ENCODE results near the gene ERBB4. TPM values are rescaled to one million over a fixed set of nuclear protein-coding genes. Genes with fewer than 3 reads are reported as not detected.

Gene ERBB4
- 0.43 TPM for total RNA-seq

- no peak for DNase-seq (ENCODE audit: low spot score)
These were observed at the start of gene ERBB4 for GRCh38 chr2:212538305-212539071. Gene ERBB4, minus strand, starts transcription at chr2:212538802. Its CDS starts 272 bp downstream, at chr2:212538530.

GRCh38 chr2:212580117-212580516 lies 41.5 kb upstream of the ERBB4 start:
- no peak for DNase-seq (ENCODE audit: low spot score)

DNA sequence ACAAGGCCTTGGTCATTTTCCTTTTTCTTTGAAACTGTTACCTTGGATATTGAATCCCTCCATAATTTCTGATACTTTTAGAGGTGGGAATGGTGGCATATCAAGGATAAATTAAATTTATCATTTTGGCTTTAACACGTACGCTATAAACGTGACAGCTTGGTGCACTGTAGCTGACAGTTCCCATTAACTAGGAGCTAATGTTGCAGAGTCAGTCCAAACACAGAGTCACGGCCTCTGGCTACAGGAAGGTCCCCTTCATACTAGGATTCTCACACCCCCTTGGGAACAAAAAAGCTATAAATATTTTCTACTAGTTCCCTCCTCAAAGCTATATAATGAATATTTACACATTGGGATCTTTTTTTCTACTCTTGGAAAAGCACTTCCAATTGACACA lies 17.7 kb upstream of the ERBB4 start:
- no peak for DNase-seq (ENCODE audit: low spot score)

DNA sequence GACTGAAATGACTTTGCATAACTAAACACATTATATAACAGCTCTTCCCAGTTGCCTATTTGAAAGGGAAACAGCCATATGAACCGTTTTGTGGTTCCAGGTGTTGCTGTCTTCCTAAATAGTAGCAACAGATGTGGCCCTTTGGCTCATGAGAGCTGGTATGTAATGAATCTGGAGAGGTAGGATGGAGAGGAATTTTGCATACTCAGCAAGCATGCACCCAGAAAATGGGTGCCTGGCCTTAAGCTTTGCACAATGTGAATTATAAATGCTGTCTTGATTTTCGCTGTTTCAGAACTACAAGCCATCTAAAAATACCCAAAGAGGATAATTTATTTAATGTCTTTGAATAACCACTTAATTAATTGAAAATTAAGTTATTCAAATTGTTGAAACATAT lies 15.6 kb upstream of the ERBB4 start:
- DNase-seq (ENCODE audit: low spot score) = no peak

DNA sequence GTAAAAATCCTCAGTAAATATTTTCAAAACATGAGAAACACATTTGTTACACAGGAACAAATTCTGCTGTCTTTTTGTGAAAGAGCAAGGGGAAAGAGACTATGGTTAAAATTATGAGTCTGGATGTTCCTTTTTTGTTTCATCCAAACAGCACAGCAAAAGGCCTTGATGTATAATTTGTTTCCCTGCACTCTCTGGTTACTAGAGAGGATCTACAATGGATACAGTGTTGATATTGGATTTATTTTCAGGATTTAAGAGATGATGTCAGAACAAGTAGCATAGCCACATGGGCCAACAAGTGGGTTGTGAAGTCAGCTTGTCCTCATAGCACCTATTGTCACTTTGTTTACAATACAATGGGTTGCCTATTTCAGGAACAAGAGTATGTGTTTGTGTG lies 11.3 kb upstream of the ERBB4 start:
- DNase-seq (ENCODE audit: low spot score) = no peak

- no peak for DNase-seq (ENCODE audit: low spot score)
These were observed 10.9 kb upstream of the ERBB4 start for GRCh38 chr2:212549463-212549862.

DNA sequence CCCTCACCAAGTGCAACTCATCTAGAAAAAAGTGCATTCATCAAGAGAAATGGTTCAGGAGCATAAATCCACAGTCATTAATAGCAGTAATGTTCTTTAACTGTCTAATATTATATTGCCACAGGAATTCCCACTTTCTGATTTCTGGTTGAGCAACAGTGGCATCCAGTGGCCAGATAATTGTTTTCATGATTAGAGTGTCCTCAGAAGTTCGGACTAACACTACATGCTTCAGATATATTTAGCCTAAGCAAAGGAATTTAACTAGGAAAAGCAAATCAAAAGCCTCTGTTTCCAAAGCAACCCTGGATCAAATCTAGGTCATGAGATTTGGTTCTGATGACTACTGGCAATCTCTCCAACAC lies 9.8 kb upstream of the ERBB4 start:
- no peak for DNase-seq (ENCODE audit: low spot score)

- DNase-seq (ENCODE audit: low spot score) = no peak
These were observed 9.3 kb upstream of the ERBB4 start for GRCh38 chr2:212547716-212548454.

DNA sequence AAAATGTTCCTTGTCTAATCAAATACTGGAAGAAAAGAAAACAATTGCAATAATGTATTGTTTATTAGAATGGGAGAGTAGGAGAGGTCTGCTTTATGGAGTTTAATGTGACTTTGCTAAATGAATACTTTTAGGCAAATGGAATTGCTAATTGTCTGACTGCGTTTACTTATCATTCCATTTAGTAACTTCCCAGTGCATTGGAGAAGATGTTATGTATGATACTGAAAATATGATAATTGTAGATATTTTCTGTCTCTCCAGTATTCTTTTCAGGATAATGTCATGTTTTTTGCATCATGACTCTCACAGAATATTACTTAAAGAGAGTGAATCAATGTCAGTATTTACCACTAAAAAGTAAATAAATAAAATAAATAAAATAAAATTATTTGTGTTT lies 8.1 kb upstream of the ERBB4 start:
- DNase-seq (ENCODE audit: low spot score) = no peak

- no peak for DNase-seq (ENCODE audit: low spot score)
These were observed 1.7 kb upstream of the ERBB4 start for GRCh38 chr2:212540341-212540740.

- DNase-seq (ENCODE audit: low spot score) = peak; percentile 16
These were observed 674 bp upstream of the ERBB4 start for GRCh38 chr2:212539072-212539880.

GRCh38 chr2:212537726-212538304 lies 787 bp downstream of the ERBB4 start:
- no peak for DNase-seq (ENCODE audit: low spot score)

DNA sequence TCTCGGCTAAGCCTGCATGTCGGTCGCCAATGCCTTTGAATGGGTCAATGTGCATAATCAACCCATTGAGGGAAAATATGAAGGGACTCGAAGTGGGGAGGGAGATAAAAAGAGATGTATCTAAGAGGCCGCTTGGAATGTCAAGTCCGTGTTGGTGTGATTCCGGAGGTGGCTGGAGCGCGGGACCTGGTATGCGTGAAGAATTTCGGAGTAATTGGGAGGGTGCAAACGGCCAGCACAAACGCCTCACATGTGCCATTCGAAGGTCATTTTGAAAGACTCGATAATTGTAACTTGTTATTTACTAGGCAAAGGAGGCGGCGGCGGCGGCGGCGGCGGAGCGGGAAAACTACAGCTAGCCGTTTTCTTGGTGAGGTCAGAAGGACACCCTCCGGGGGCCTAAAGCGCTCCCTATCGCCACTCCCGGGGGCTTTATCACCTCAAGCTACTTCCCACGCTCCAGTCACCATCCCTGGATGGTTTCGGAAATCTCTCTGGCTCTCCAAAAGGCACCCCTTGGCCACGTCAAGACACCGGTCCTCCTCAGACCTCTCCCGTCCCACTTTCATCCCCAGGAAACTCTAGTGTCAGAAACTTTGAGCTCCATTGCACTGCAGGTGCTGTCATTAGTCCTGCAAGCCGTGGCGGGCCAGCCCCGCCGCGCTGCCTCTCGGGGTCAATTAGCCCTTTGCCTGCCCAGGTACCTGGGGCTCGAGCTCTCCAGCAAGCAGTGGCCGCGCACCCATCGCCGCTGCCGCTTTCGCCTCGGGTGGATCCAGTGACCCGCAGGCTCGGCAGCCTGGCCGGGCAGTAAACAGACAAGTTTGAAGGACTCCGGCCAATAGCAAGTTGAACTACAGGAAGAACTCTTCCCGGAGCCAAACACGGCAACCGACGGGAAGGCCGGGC lies 1.5 kb downstream of the ERBB4 start:
- no peak for DNase-seq (ENCODE audit: low spot score)

- DNase-seq (ENCODE audit: low spot score) = no peak
These were observed 2.4 kb downstream of the ERBB4 start for GRCh38 chr2:212535996-212536816.

- DNase-seq (ENCODE audit: low spot score) = no peak
These were observed 4.3 kb downstream of the ERBB4 start for GRCh38 chr2:212534336-212534735.

DNA sequence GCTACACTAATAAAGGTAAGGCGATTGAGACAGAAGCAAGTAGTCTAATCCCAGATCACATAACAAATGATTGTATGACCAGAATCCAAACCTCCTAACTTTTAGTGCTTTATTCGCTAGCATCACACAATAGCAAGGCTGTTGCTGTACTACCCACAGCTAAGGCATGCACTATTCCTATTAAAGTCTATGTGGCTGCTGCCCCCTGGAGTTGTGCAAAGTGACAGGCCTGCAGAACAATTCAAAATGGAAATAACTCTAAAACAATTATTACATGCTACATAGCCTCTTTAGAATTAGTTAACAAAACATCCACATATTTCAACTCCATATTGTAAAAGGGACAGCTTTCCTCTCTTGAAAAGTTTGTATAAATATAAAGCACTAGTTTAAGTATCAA lies 6.0 kb downstream of the ERBB4 start:
- DNase-seq (ENCODE audit: low spot score) = no peak

DNA sequence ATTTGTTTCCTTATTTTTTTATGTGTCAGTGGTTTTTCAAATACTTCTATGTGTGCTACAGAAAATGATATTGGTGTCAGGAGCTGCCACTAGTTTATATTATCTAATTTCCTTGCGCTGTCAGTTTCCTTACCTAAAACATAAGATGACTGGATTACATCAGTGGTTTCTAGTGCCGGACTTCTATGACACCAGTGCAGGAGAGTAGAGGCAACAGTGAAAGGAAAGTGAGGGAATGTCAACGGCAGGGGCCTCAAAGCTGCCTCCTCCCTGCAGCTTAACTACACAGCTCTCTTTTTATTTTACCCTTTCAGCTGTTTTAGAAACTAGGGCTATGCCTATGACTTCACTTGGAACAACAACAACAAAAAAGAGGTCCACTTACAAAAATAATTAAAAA lies 6.5 kb downstream of the ERBB4 start:
- DNase-seq (ENCODE audit: low spot score) = no peak

- no peak for DNase-seq (ENCODE audit: low spot score)
These were observed 7.1 kb downstream of the ERBB4 start for GRCh38 chr2:212531499-212531898.

DNA sequence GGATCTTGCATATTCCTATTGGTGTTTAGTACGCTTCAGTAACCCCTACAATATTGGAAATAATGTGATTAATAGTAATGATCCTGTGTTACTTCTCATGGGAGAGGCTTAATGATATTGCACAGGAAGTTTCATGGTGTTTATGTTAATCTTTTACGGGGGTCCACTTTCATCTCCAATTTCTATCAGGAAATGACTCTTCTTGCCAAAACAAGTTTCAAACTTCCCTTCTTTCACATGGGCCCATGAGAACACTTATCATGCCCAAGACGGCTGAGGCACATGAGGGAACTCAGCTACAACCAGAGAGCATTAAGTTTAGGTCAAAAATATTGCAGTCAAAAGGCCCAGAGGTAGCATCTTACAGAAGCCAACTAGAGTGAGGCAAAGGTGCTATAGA lies 7.6 kb downstream of the ERBB4 start:
- no peak for DNase-seq (ENCODE audit: low spot score)

GRCh38 chr2:212530373-212530772 lies 8.2 kb downstream of the ERBB4 start:
- no peak for DNase-seq (ENCODE audit: low spot score)
